SK-N-SH (cell line): ENCODE measurements around the gene TAF13. TPM values are rescaled to one million over a fixed set of nuclear protein-coding genes. Genes with fewer than 3 reads are reported as not detected.
A peak's percentile ranks its signal among the peaks of the same experiment; 100 is the strongest.

Experiments
- CTCF ChIA-PET: fragments of 300-600, 350-600 bp; formaldehyde crosslinking; extraction: SDS; loops from one replicate; lab custom pipeline; 2021; lab: Yijun Ruan, JAX
- POLR2A ChIA-PET: fragments of 350-600 bp; sonication (Branson Sonifier 250); formaldehyde crosslinking; extraction: SDS; loops from one replicate; lab custom pipeline; 2020; ENCODE audit warnings: antibody characterized with exemption, inconsistent platforms; lab: Yijun Ruan, JAX
- DNase-seq: peaks from one replicate; pipeline ENCODE4 v3.0.0; 2012
- H2AFZ ChIP-seq: fragments of 200-600 bp; sonication (generic); 2 replicates; pipeline ENCODE4 v1.8.1; 2016; ENCODE audit warnings: antibody characterized with exemption, mild to moderate bottlenecking, low read depth
- H3F3A ChIP-seq: fragments of 200-600 bp; sonication (generic); replicated peaks from 2 replicates; pipeline ENCODE3; 2016; ENCODE audit warnings: antibody characterized with exemption, mild to moderate bottlenecking; ENCODE audit not compliant: insufficient read depth
- H3K27ac ChIP-seq, 2 experiments: fragments of 200-500 bp in 1 of 2; fragments of 200-600 bp in 1 of 2; sonication (Bioruptor generic) in 1 of 2; sonication (generic), shearing (Covaris generic) in 1 of 2; 2 replicates each; pipeline versions ENCODE4 v1.5.1 to v1.6.1; 2014 to 2016; ENCODE audit warnings: low read depth in 2 of 2, inconsistent platforms in 1 of 2, low read length in 1 of 2, mild to moderate bottlenecking in 1 of 2, mixed read lengths in 1 of 2
- H3K27me3 ChIP-seq: fragments of 200-600 bp; sonication (generic), shearing (Covaris generic); 2 replicates; pipeline ENCODE4 v1.6.1; 2016; ENCODE audit warnings: mixed run types; ENCODE audit not compliant: insufficient read depth
- H3K36me3 ChIP-seq, 2 experiments: fragments of 200-500 bp in 1 of 2; fragments of 200-600 bp in 1 of 2; sonication (Bioruptor generic) in 1 of 2; sonication (generic) in 1 of 2; replicated peaks in 1 of 2; 2 replicates each; pipeline versions ENCODE3 to v1.5.1; 2014 to 2016; ENCODE audit warnings: low read length in 1 of 2, mild to moderate bottlenecking in 1 of 2; ENCODE audit not compliant: insufficient read depth in 2 of 2, control insufficient read depth in 1 of 2
- H3K4me1 ChIP-seq, 2 experiments: fragments of 200-500 bp in 1 of 2; fragments of 200-600 bp in 1 of 2; sonication (Bioruptor generic) in 1 of 2; sonication (generic), shearing (Covaris generic) in 1 of 2; 2 replicates each; pipeline versions ENCODE4 v1.5.1 to v1.6.1; 2014 to 2016; ENCODE audit warnings: low read depth in 1 of 2, low read length in 1 of 2, mixed run types in 1 of 2; ENCODE audit not compliant: insufficient read depth in 2 of 2, control insufficient read depth in 1 of 2
- H3K4me2 ChIP-seq: fragments of 200-600 bp; sonication (generic), shearing (Covaris generic); 2 replicates; pipeline ENCODE4 v1.6.1; 2017; ENCODE audit warnings: mixed run types
- H3K4me3 ChIP-seq, 2 experiments: fragments of 200-500 bp in 1 of 2; fragments of 200-600 bp in 1 of 2; sonication (Bioruptor generic) in 1 of 2; sonication (generic), shearing (Covaris generic) in 1 of 2; 2 replicates each; pipeline versions ENCODE4 v1.5.1 to v1.8.1; 2014 to 2016; ENCODE audit warnings: low read depth in 2 of 2, inconsistent platforms in 1 of 2, low read length in 1 of 2, mild to moderate bottlenecking in 1 of 2, mixed read lengths in 1 of 2, moderate library complexity in 1 of 2
- H3K79me2 ChIP-seq: fragments of 200-600 bp; sonication (generic); 2 replicates; pipeline ENCODE4 v1.8.1; 2017; ENCODE audit warnings: mild to moderate bottlenecking; ENCODE audit not compliant: insufficient read depth
- H3K9ac ChIP-seq: fragments of 200-600 bp; sonication (generic); 2 replicates; pipeline ENCODE4 v1.6.1; 2017; ENCODE audit warnings: mixed run types
- H3K9me2 ChIP-seq: fragments of 200-600 bp; sonication (generic); 2 replicates; pipeline ENCODE4 v1.6.1; 2017; ENCODE audit warnings: mixed run types
- H3K9me3 ChIP-seq: fragments of 200-600 bp; sonication (generic); 2 replicates; pipeline ENCODE4 v1.6.1; 2017; ENCODE audit warnings: mixed run types, mild to moderate bottlenecking, moderate library complexity
- H4K20me1 ChIP-seq: fragments of 200-600 bp; sonication (generic); 2 replicates; pipeline ENCODE4 v1.6.1; 2017; ENCODE audit warnings: mild to moderate bottlenecking, mixed run types; ENCODE audit not compliant: insufficient read depth
- CHD2 ChIP-seq: fragments of 150-350 bp; IDR thresholded peaks from 2 replicates; pipeline ENCODE4 v1.6.1; 2018; ENCODE audit warnings: low read length; ENCODE audit not compliant: partially characterized antibody
- ELF1 ChIP-seq: IDR thresholded peaks from 2 replicates; pipeline ENCODE4 v1.4.0; 2012
- EZH2phosphoT487 ChIP-seq: fragments of 200-600 bp; sonication (generic); IDR thresholded peaks from 2 replicates; pipeline ENCODE4 v1.6.1; 2017; ENCODE audit warnings: low read depth, mixed run types, mild to moderate bottlenecking, antibody characterized with exemption, moderate library complexity, borderline replicate concordance
- FOSL2 ChIP-seq: IDR thresholded peaks from 2 replicates; pipeline ENCODE4 v1.4.0; 2012; ENCODE audit warnings: low read depth, mild to moderate bottlenecking, moderate library complexity, borderline replicate concordance
- FOXJ3 ChIP-seq: sonication (generic); formaldehyde crosslinking; IDR thresholded peaks from 2 replicates; pipeline ENCODE4 v1.5.1; 2020; ENCODE audit warnings: mild to moderate bottlenecking, missing genetic modification reagents
- FOXM1 ChIP-seq: IDR thresholded peaks from 2 replicates; pipeline ENCODE4 v1.4.0; 2012; ENCODE audit warnings: low read depth, mild to moderate bottlenecking
- GABPA ChIP-seq: IDR thresholded peaks from 2 replicates; pipeline ENCODE4 v1.4.0; 2012; ENCODE audit warnings: low read depth, mild to moderate bottlenecking
- NRF1 ChIP-seq: IDR thresholded peaks from 2 replicates; pipeline ENCODE4 v1.6.1; 2012; ENCODE audit warnings: low read depth, mild to moderate bottlenecking, low read length
- RXRA ChIP-seq: IDR thresholded peaks from 2 replicates; pipeline ENCODE4 v1.4.0; 2012; ENCODE audit warnings: low read depth, mild to moderate bottlenecking, borderline replicate concordance
- TEAD4 ChIP-seq: IDR thresholded peaks from 2 replicates; pipeline ENCODE4 v1.4.0; 2012; ENCODE audit warnings: mild to moderate bottlenecking, borderline replicate concordance; ENCODE audit not compliant: insufficient read depth
- YY1 ChIP-seq: IDR thresholded peaks from 2 replicates; pipeline ENCODE4 v1.4.0; 2012; ENCODE audit warnings: low read depth, mild to moderate bottlenecking
- WGBS: methylation state at CpG from one replicate; pipeline ENCODE4 v1.1.6; 2017; ENCODE audit warnings: low lambda C conversion rate; 5-methylcytosine and 5-hydroxymethylcytosine counted together
- polyA plus RNA-seq, 3 experiments: library from polyadenylated mRNA; depleted of rRNA; stranded (reverse); fragments of >200 nt; gene quantifications; 2 replicates each; pipeline ENCODE4 v1.2.3, GENCODE V29; 2012
- TF ChIP-seq, protein P1 (sequence below): fragments of 150-350 bp; IDR thresholded peaks from 2 replicates; pipeline ENCODE4 v1.6.1; 2016; ENCODE audit warnings: mild to moderate bottlenecking, low read depth, low read length
- TF ChIP-seq, protein P2 (sequence below): IDR thresholded peaks from 2 replicates; pipeline ENCODE4 v1.4.0; 2012; ENCODE audit warnings: low read depth, borderline replicate concordance
- TF ChIP-seq, protein P3 (sequence below): IDR thresholded peaks from 2 replicates; pipeline ENCODE4 v1.6.1; 2012; ENCODE audit warnings: mild to moderate bottlenecking, low read depth, low read length, moderate library complexity
- TF ChIP-seq, protein P4 (sequence below): fragments of 150-350 bp; IDR thresholded peaks from 2 replicates; pipeline ENCODE4 v1.6.1; 2017; ENCODE audit warnings: antibody characterized with exemption, low read length, low read depth, borderline replicate concordance
- TF ChIP-seq, protein P5 (sequence below): IDR thresholded peaks from 2 replicates; pipeline ENCODE4 v1.4.0; 2012; ENCODE audit warnings: low read depth, borderline replicate concordance

Gene TAF13
- polyA plus RNA-seq, 1 of the 3 experiments (the other 2 are of a cell fraction), result 16.0 TPM

DNA sequence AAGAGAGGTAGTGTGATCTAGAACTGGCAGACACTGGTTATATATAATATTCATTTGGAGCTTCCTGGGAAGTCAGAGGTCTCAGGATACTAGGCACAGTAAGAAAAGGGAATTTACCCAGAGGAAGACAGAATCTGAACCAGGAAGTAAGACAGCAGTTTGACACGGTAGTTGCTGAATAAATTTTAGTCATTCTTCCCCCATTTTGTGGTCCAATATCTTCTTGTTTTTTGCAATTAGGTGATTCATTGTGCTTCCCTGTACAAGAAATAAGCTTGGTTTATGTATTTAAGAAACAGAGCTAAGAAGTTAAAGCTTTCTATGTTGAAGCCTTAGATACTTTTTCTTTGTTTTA, 16.0 kb upstream of the TAF13 start:
- no peaks in the 10 kb centered on the region for H3K27me3 ChIP-seq
- no peak for DNase-seq
- H3K9me2 ChIP-seq, result no peaks in the 10 kb centered on the region
- H3K79me2 ChIP-seq, result peaks cover 51% of the 10 kb centered on the region
- H3K9me3 ChIP-seq, result no peaks in the 10 kb centered on the region
- no peaks in the 10 kb centered on the region; the same call in 1 of the 2 replicates for H4K20me1 ChIP-seq
- peak overlapping the region; percentile 77 to 98 for H3K4me3 ChIP-seq
- no peak for TF ChIP-seq FOSL2
- no peak for TF ChIP-seq GABPA
- TF ChIP-seq, protein P1, sequence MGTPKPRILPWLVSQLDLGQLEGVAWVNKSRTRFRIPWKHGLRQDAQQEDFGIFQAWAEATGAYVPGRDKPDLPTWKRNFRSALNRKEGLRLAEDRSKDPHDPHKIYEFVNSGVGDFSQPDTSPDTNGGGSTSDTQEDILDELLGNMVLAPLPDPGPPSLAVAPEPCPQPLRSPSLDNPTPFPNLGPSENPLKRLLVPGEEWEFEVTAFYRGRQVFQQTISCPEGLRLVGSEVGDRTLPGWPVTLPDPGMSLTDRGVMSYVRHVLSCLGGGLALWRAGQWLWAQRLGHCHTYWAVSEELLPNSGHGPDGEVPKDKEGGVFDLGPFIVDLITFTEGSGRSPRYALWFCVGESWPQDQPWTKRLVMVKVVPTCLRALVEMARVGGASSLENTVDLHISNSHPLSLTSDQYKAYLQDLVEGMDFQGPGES, result no peak
- no peak for TF ChIP-seq TEAD4
- TF ChIP-seq, protein P2, sequence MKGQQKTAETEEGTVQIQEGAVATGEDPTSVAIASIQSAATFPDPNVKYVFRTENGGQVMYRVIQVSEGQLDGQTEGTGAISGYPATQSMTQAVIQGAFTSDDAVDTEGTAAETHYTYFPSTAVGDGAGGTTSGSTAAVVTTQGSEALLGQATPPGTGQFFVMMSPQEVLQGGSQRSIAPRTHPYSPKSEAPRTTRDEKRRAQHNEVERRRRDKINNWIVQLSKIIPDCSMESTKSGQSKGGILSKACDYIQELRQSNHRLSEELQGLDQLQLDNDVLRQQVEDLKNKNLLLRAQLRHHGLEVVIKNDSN, result no peak
- TF ChIP-seq, protein P3, sequence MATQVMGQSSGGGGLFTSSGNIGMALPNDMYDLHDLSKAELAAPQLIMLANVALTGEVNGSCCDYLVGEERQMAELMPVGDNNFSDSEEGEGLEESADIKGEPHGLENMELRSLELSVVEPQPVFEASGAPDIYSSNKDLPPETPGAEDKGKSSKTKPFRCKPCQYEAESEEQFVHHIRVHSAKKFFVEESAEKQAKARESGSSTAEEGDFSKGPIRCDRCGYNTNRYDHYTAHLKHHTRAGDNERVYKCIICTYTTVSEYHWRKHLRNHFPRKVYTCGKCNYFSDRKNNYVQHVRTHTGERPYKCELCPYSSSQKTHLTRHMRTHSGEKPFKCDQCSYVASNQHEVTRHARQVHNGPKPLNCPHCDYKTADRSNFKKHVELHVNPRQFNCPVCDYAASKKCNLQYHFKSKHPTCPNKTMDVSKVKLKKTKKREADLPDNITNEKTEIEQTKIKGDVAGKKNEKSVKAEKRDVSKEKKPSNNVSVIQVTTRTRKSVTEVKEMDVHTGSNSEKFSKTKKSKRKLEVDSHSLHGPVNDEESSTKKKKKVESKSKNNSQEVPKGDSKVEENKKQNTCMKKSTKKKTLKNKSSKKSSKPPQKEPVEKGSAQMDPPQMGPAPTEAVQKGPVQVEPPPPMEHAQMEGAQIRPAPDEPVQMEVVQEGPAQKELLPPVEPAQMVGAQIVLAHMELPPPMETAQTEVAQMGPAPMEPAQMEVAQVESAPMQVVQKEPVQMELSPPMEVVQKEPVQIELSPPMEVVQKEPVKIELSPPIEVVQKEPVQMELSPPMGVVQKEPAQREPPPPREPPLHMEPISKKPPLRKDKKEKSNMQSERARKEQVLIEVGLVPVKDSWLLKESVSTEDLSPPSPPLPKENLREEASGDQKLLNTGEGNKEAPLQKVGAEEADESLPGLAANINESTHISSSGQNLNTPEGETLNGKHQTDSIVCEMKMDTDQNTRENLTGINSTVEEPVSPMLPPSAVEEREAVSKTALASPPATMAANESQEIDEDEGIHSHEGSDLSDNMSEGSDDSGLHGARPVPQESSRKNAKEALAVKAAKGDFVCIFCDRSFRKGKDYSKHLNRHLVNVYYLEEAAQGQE, result no peak
- no peak for TF ChIP-seq ELF1
- TF ChIP-seq NRF1, result no peak
- TF ChIP-seq, protein P4, sequence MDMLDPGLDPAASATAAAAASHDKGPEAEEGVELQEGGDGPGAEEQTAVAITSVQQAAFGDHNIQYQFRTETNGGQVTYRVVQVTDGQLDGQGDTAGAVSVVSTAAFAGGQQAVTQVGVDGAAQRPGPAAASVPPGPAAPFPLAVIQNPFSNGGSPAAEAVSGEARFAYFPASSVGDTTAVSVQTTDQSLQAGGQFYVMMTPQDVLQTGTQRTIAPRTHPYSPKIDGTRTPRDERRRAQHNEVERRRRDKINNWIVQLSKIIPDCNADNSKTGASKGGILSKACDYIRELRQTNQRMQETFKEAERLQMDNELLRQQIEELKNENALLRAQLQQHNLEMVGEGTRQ, result no peak
- TF ChIP-seq, protein P5, sequence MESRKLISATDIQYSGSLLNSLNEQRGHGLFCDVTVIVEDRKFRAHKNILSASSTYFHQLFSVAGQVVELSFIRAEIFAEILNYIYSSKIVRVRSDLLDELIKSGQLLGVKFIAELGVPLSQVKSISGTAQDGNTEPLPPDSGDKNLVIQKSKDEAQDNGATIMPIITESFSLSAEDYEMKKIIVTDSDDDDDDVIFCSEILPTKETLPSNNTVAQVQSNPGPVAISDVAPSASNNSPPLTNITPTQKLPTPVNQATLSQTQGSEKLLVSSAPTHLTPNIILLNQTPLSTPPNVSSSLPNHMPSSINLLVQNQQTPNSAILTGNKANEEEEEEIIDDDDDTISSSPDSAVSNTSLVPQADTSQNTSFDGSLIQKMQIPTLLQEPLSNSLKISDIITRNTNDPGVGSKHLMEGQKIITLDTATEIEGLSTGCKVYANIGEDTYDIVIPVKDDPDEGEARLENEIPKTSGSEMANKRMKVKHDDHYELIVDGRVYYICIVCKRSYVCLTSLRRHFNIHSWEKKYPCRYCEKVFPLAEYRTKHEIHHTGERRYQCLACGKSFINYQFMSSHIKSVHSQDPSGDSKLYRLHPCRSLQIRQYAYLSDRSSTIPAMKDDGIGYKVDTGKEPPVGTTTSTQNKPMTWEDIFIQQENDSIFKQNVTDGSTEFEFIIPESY, result no peak
- no peak for TF ChIP-seq FOXJ3 (CRISPR knock-in tag)
- TF ChIP-seq CHD2, result no peak
- TF ChIP-seq YY1, result no peak
- TF ChIP-seq EZH2phosphoT487, result no peak
- TF ChIP-seq RXRA, result no peak
- TF ChIP-seq FOXM1, result no peak
- POLR2A ChIA-PET, result interaction anchor here (2.2 kb wide), 1 partner anchor 8 kb away, joined by 29 read pairs; no protein-coding TSS in a partner anchor
- H3F3A ChIP-seq, result peaks cover 24% of the 10 kb centered on the region
- H3K27ac ChIP-seq, result peak overlapping the region; percentile 3 to 95; a peak in 3 of 4 replicates
- H3K4me1 ChIP-seq, result peaks cover 4 to 5% of the 10 kb centered on the region in 2 experiments; a peak in 2 of 4 replicates
- CTCF ChIA-PET, result interaction anchor here (0.8 to 2.6 kb wide), 4 partner anchors 9 to 188 kb away, joined by 3 to 20 read pairs (median 4); partner anchors contain the start of gene TAF13
- peak overlapping the region; percentile 91 for H3K4me2 ChIP-seq
- WGBS, result 4% methylated on average over 1 of the region's 1 CpG
- H3K36me3 ChIP-seq, result peaks cover 17 to 25% of the 10 kb centered on the region in 2 experiments
- H3K9ac ChIP-seq, result peak overlapping the region; percentile 92
- no peak overlapping the region; the same call in 1 of the 2 replicates for H2AFZ ChIP-seq
